ENCODE data around the gene NGB. TPM values are rescaled to one million over a fixed set of nuclear protein-coding genes. Genes with fewer than 3 reads are reported as not detected.

The NGB gene
- polyA plus RNA-seq, 3 donors, result not detected

Other genes with a start within 250 kb of the NGB start
- 10 to 100 TPM; 50.3 to 62.4 (median 52.7) TPM for gene IRF2BPL, start 242.5 kb downstream of the NGB start, polyA plus RNA-seq (ENCODE audit: insufficient read length in 3 of 3)
- 10 to 100 TPM; 21.8 to 29.0 (median 26.0) TPM for gene CIPC, start 172.9 kb downstream of the NGB start, polyA plus RNA-seq (ENCODE audit: insufficient read length in 3 of 3)
- gene ZDHHC22, start 129.4 kb downstream of the NGB start, polyA plus RNA-seq (ENCODE audit: insufficient read length in 3 of 3), result under 1 TPM; 0.42 to 0.79 (median 0.55) TPM
- gene TMEM63C, start 89.4 kb downstream of the NGB start, polyA plus RNA-seq (ENCODE audit: insufficient read length in 3 of 3), result 1 to 10 TPM in 1 of 3 donors, under 1 TPM in 2; 0.57 to 1.1 (median 0.81) TPM
- gene POMT2, start 49.7 kb upstream of the NGB start, polyA plus RNA-seq (ENCODE audit: insufficient read length in 3 of 3), result 10 to 100 TPM; 41.6 to 47.0 (median 41.7) TPM
- 10 to 100 TPM; 27.6 to 34.4 (median 29.7) TPM for gene GSTZ1, start 49.8 kb upstream of the NGB start, polyA plus RNA-seq (ENCODE audit: insufficient read length in 3 of 3)
- gene TMED8, start 105.9 kb upstream of the NGB start, polyA plus RNA-seq (ENCODE audit: insufficient read length in 3 of 3), result 10 to 100 TPM; 20.0 to 25.4 (median 23.6) TPM
- gene SAMD15, start 106.2 kb upstream of the NGB start, polyA plus RNA-seq (ENCODE audit: insufficient read length in 3 of 3), result 10 to 100 TPM in 1 of 3 donors, 1 to 10 TPM in 2; 7.6 to 10.3 (median 9.0) TPM
- gene NOXRED1, start 152.3 kb upstream of the NGB start, polyA plus RNA-seq (ENCODE audit: insufficient read length in 3 of 3), result 1 to 10 TPM; 2.3 to 3.5 (median 2.9) TPM
- 10 to 100 TPM; 29.0 to 30.4 (median 30.4) TPM for gene VIPAS39, start 186.4 kb upstream of the NGB start, polyA plus RNA-seq (ENCODE audit: insufficient read length in 3 of 3)
- gene AHSA1, start 186.9 kb upstream of the NGB start, polyA plus RNA-seq (ENCODE audit: insufficient read length in 3 of 3), result 100 to 1,000 TPM; 162 to 217 (median 215) TPM
- gene ISM2, start 227.6 kb upstream of the NGB start, polyA plus RNA-seq (ENCODE audit: insufficient read length in 3 of 3), result 1 to 10 TPM; 1.3 to 3.6 (median 1.8) TPM